H9 (cell line): ENCODE measurements around the gene MAP1B. TPM values are rescaled to one million over a fixed set of nuclear protein-coding genes. Genes with fewer than 3 reads are reported as not detected.

Experiments used
- DNase-seq: peaks from one replicate; pipeline ENCODE4 v3.0.0-alpha.2; 2017
- H2AFZ ChIP-seq: one replicate; pipeline ENCODE4 v1.6.1; 2013; ENCODE audit warnings: mild to moderate bottlenecking, low read length, control low read depth, moderate library complexity
- H2AK5ac ChIP-seq: 2 replicates; pipeline ENCODE4 v1.6.1; 2013; ENCODE audit warnings: low read length, control low read depth, mixed read lengths; ENCODE audit not compliant: insufficient read length
- H2BK120ac ChIP-seq: one replicate; pipeline ENCODE4 v1.6.1; 2013; ENCODE audit warnings: low read depth, mild to moderate bottlenecking, low read length, control low read depth, inconsistent platforms; ENCODE audit not compliant: poor library complexity, severe bottlenecking
- H2BK12ac ChIP-seq: 2 replicates; pipeline ENCODE4 v1.6.1; 2013; ENCODE audit warnings: low read length, control low read depth, mixed read lengths, low read depth; ENCODE audit not compliant: insufficient read length
- H2BK15ac ChIP-seq: 2 replicates; pipeline ENCODE4 v1.6.1; 2013; ENCODE audit warnings: low read depth, low read length, control low read depth
- H2BK20ac ChIP-seq: one replicate; pipeline ENCODE4 v1.6.1; 2013; ENCODE audit warnings: low read depth, mild to moderate bottlenecking, low read length, control low read depth, inconsistent platforms; ENCODE audit not compliant: poor library complexity, severe bottlenecking
- H2BK5ac ChIP-seq: 2 replicates; pipeline ENCODE4 v1.6.1; 2013; ENCODE audit warnings: low read length, control low read depth, mixed read lengths; ENCODE audit not compliant: insufficient read length
- H3K14ac ChIP-seq: 2 replicates; pipeline ENCODE4 v1.6.1; 2013; ENCODE audit warnings: low read length, control low read depth; ENCODE audit not compliant: insufficient read depth
- H3K18ac ChIP-seq: 2 replicates; pipeline ENCODE4 v1.6.1; 2013; ENCODE audit warnings: low read depth, mild to moderate bottlenecking, mixed read lengths, low read length, control low read depth; ENCODE audit not compliant: insufficient read length
- H3K23ac ChIP-seq: 2 replicates; pipeline ENCODE4 v1.6.1; 2013; ENCODE audit warnings: low read length, control low read depth, mixed read lengths, low read depth; ENCODE audit not compliant: insufficient read length
- H3K23me2 ChIP-seq: 2 replicates; pipeline ENCODE4 v1.6.1; 2013; ENCODE audit warnings: low read depth, mild to moderate bottlenecking, mixed read lengths, low read length, control low read depth; ENCODE audit not compliant: insufficient read length, poor library complexity, severe bottlenecking
- H3K27ac ChIP-seq: 2 replicates; pipeline ENCODE4 v1.5.1; 2013; ENCODE audit warnings: low read length, control low read depth, mixed read lengths, low read depth; ENCODE audit not compliant: insufficient read length
- H3K27me3 ChIP-seq: 2 replicates; pipeline ENCODE4 v1.6.1; 2013; ENCODE audit warnings: low read length, control low read depth, inconsistent platforms; ENCODE audit not compliant: insufficient read depth
- H3K4ac ChIP-seq: 2 replicates; pipeline ENCODE4 v1.6.1; 2013; ENCODE audit warnings: low read depth, mild to moderate bottlenecking, control low read depth, inconsistent platforms, low read length, moderate library complexity
- H3K4me1 ChIP-seq: 2 replicates; pipeline ENCODE4 v1.6.1; 2013; ENCODE audit warnings: low read length, control low read depth, inconsistent platforms; ENCODE audit not compliant: insufficient read depth
- H3K4me2 ChIP-seq: 2 replicates; pipeline ENCODE4 v1.6.1; 2013; ENCODE audit warnings: low read length, control low read depth, mixed read lengths; ENCODE audit not compliant: insufficient read length, insufficient read depth
- H3K56ac ChIP-seq: 2 replicates; pipeline ENCODE4 v1.6.1; 2013; ENCODE audit warnings: low read depth, mild to moderate bottlenecking, mixed read lengths, low read length, control low read depth; ENCODE audit not compliant: insufficient read length
- H3K79me1 ChIP-seq: 2 replicates; pipeline ENCODE4 v1.6.1; 2013; ENCODE audit warnings: low read depth, mild to moderate bottlenecking, moderate library complexity, low read length, control low read depth, inconsistent platforms; ENCODE audit not compliant: insufficient read depth, poor library complexity, severe bottlenecking
- H3K79me2 ChIP-seq: 2 replicates; pipeline ENCODE4 v1.6.1; 2013; ENCODE audit warnings: low read length, control low read depth, inconsistent platforms; ENCODE audit not compliant: insufficient read depth
- H3K9ac ChIP-seq: 2 replicates; pipeline ENCODE4 v1.6.1; 2013; ENCODE audit warnings: low read length, control low read depth, mixed read lengths; ENCODE audit not compliant: insufficient read length; ENCODE audit errors: extremely low read depth
- H3K9me3 ChIP-seq: one replicate; pipeline ENCODE4 v1.6.1; 2013; ENCODE audit warnings: low read depth, low read length, inconsistent platforms; ENCODE audit not compliant: control insufficient read depth
- H3T11ph ChIP-seq: one replicate; pipeline ENCODE4 v1.6.1; 2013; ENCODE audit warnings: mild to moderate bottlenecking, low read length, control low read depth, inconsistent platforms
- H4K20me1 ChIP-seq: one replicate; pipeline ENCODE4 v1.6.1; 2013; ENCODE audit not compliant: control insufficient read depth, insufficient read length, insufficient read depth
- H4K5ac ChIP-seq: 2 replicates; pipeline ENCODE4 v1.6.1; 2013; ENCODE audit warnings: low read depth, mild to moderate bottlenecking, mixed read lengths, low read length, control low read depth; ENCODE audit not compliant: insufficient read length
- H4K8ac ChIP-seq: replicated peaks from 2 replicates; pipeline ENCODE4 v1.6.1; 2013; ENCODE audit warnings: low read length, control low read depth, mixed read lengths, low read depth; ENCODE audit not compliant: insufficient read length
- H4K91ac ChIP-seq: 2 replicates; pipeline ENCODE4 v1.6.1; 2013; ENCODE audit warnings: low read depth, mild to moderate bottlenecking, moderate library complexity, mixed read lengths, low read length, control low read depth; ENCODE audit not compliant: insufficient read length
- H3K27ac Mint-ChIP-seq, 3 experiments: 2 replicates in 2 of 3; 3 replicates in 1 of 3; pipeline ENCODE4 v1.8.0; 2020 to 2021; ENCODE audit warnings: mixed read lengths in 3 of 3, mild to moderate bottlenecking in 1 of 3, moderate library complexity in 1 of 3
- H3K27me3 Mint-ChIP-seq: 2 replicates; pipeline ENCODE4 v1.8.0; 2021; ENCODE audit warnings: low read depth, mild to moderate bottlenecking, moderate library complexity, mixed read lengths
- H3K36me3 Mint-ChIP-seq, 3 experiments: 2 replicates in 2 of 3; 3 replicates in 1 of 3; pipeline ENCODE4 v1.8.0; 2020 to 2021; ENCODE audit warnings: low read depth in 3 of 3, mixed read lengths in 3 of 3; ENCODE audit not compliant: insufficient read depth in 1 of 3
- H3K4me1 Mint-ChIP-seq, 2 experiments: 2 replicates each; pipeline ENCODE4 v1.8.0; 2020; ENCODE audit warnings: mixed read lengths in 2 of 2
- H3K4me3 Mint-ChIP-seq, 2 experiments: 2 replicates in 1 of 2; 3 replicates in 1 of 2; pipeline ENCODE4 v1.8.0; 2020 to 2021; ENCODE audit warnings: mild to moderate bottlenecking in 2 of 2, mixed read lengths in 2 of 2, moderate library complexity in 1 of 2
- H3K9me3 Mint-ChIP-seq, 2 experiments: 2 replicates in 1 of 2; 3 replicates in 1 of 2; pipeline ENCODE4 v1.8.0; 2020; ENCODE audit warnings: mild to moderate bottlenecking in 2 of 2, mixed read lengths in 2 of 2, moderate library complexity in 1 of 2
- WGBS: extraction: QIAGEN DNeasy Blood & Tissue Kit; methylation state at CpG from one replicate; pipeline ENCODE4 v1.1.7; 2013; ENCODE audit warnings: missing lambda C conversion rate, low lambda C conversion rate, mixed read lengths; ENCODE audit not compliant: insufficient read length; ENCODE audit errors: extremely low coverage; 5-methylcytosine and 5-hydroxymethylcytosine counted together
- total RNA-seq: library from RNA; stranded (reverse); gene quantifications from 2 replicates; pipeline ENCODE4 v1.2.1, GENCODE V29; 2021
- TF ChIP-seq, protein P1 (sequence below): fragments of 200-600 bp; sonication (generic); conservative IDR thresholded peaks from 3 replicates; pipeline ENCODE4 v1.8.0; 2021; ENCODE audit warnings: antibody characterized with exemption, mild to moderate bottlenecking

MAP1B gene
- total RNA-seq, 1 experiment from 2014 or later = 67.5 TPM

DNA sequence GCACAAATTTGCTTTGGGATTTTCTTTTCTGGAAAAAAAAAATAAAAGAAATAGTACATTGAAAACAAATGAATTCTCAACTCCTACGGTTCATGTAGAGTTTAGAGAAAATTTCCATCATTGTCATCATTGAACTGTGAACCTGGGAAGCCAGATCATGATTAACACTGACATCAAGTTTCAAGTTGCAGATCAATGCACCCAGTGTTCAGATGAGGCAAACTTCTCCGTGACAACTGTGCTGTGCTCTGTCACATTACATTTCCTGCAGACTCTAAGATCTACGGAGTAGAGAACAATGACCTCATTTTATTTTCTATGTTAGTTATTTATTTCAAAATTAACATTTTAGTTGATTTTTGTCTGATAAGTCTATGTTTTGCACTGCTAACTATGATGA, 99.7 kb downstream of the MAP1B start:
- no peak overlapping the region for H3K4me2 ChIP-seq
- no peaks in the 10 kb centered on the region for H4K20me1 ChIP-seq
- H3K23me2 ChIP-seq = no peaks in the 10 kb centered on the region
- H3T11ph ChIP-seq = no peak overlapping the region
- Mint-ChIP-seq H3K4me3 (no peak overlapping the region), H3K36me3 (peaks cover 22 to 48% (median 39%) of the 10 kb centered on the region in 3 experiments; a peak in 6 of 7 replicates), H3K9me3 (no peaks in the 10 kb centered on the region), H3K27ac (no peak overlapping the region), H3K4me1 (peaks cover 32 to 37% of the 10 kb centered on the region in 2 experiments), H3K27me3 (peaks cover 11% of the 10 kb centered on the region)
- no peak overlapping the region for H2BK120ac ChIP-seq
- H2BK12ac ChIP-seq = no peak overlapping the region
- H2AK5ac ChIP-seq = no peak overlapping the region
- no peak overlapping the region for H3K27ac ChIP-seq
- H2BK20ac ChIP-seq = no peak overlapping the region
- no peaks in the 10 kb centered on the region for H3K79me2 ChIP-seq
- H2BK5ac ChIP-seq = no peak overlapping the region
- H3K79me1 ChIP-seq = no peaks in the 10 kb centered on the region
- H4K91ac ChIP-seq = no peak overlapping the region
- WGBS = no CpG with 5 or more reads among the region's 3 CpGs
- H3K27me3 ChIP-seq = no peaks in the 10 kb centered on the region
- no peaks in the 10 kb centered on the region; the same call in 1 of the 2 replicates for H3K4me1 ChIP-seq
- no peak overlapping the region for H3K56ac ChIP-seq
- H3K9ac ChIP-seq = no peak overlapping the region
- DNase-seq = no peak
- H3K9me3 ChIP-seq = no peaks in the 10 kb centered on the region
- H4K5ac ChIP-seq = no peak overlapping the region
- no peak overlapping the region for H4K8ac ChIP-seq
- no peak overlapping the region for H2AFZ ChIP-seq
- H3K4ac ChIP-seq = no peak overlapping the region
- TF ChIP-seq, protein P1, sequence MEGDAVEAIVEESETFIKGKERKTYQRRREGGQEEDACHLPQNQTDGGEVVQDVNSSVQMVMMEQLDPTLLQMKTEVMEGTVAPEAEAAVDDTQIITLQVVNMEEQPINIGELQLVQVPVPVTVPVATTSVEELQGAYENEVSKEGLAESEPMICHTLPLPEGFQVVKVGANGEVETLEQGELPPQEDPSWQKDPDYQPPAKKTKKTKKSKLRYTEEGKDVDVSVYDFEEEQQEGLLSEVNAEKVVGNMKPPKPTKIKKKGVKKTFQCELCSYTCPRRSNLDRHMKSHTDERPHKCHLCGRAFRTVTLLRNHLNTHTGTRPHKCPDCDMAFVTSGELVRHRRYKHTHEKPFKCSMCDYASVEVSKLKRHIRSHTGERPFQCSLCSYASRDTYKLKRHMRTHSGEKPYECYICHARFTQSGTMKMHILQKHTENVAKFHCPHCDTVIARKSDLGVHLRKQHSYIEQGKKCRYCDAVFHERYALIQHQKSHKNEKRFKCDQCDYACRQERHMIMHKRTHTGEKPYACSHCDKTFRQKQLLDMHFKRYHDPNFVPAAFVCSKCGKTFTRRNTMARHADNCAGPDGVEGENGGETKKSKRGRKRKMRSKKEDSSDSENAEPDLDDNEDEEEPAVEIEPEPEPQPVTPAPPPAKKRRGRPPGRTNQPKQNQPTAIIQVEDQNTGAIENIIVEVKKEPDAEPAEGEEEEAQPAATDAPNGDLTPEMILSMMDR = no peak
- H3K18ac ChIP-seq = no peak overlapping the region
- no peak overlapping the region for H2BK15ac ChIP-seq
- H3K23ac ChIP-seq = no peak overlapping the region
- H3K14ac ChIP-seq = no peak overlapping the region
